Peyer's patch (tissue), 4 donors: ENCODE measurements around the gene SPSB2.

ENCODE experiments used
- CTCF ChIP-seq, 6 experiments: fragments of 450-650 bp in 4 of 6; fragments of 200-600 bp in 2 of 6; sonication (generic) in 1 of 6; IDR thresholded peaks; one replicate each; pipeline ENCODE4 v1.5.1; 2017 to 2019; ENCODE audit warnings: antibody characterized with exemption in 6 of 6, mild to moderate bottlenecking in 3 of 6, moderate library complexity in 1 of 6
- POLR2A ChIP-seq, 2 donors: fragments of 450-650 bp; IDR thresholded peaks; one replicate each; pipeline ENCODE4 v1.5.1; 2017; ENCODE audit warnings: antibody characterized with exemption in 2 of 2, mild to moderate bottlenecking in 2 of 2, moderate library complexity in 2 of 2

GRCh38 chr12:6914246-6914946 is 41.3 kb upstream of the SPSB2 start, which contains the start of gene ENO2:
- no peak for TF ChIP-seq CTCF (IDR thresholded peaks at IDR 0.05)
- TF ChIP-seq POLR2A (IDR thresholded peaks at IDR 0.05) = no peak
